Gastroesophageal sphincter (tissue), 3 donors: ENCODE results near the gene VAX1.

Source experiments
- CTCF ChIP-seq, 4 experiments: fragments of 200-600 bp in 2 of 4; fragments of 450-650 bp in 2 of 4; sonication (generic) in 1 of 4; IDR thresholded peaks; one replicate each; pipeline ENCODE4 v1.5.1; 2017 to 2019; ENCODE audit warnings: antibody characterized with exemption in 4 of 4, mild to moderate bottlenecking in 2 of 4, moderate library complexity in 2 of 4
- POLR2AphosphoS5 ChIP-seq: sonication (generic); formaldehyde crosslinking; IDR thresholded peaks from one replicate; pipeline ENCODE4 v1.6.1; 2017; ENCODE audit warnings: antibody characterized with exemption

- no peak for TF ChIP-seq CTCF (IDR thresholded peaks at IDR 0.05)
- no peak for TF ChIP-seq POLR2AphosphoS5
Measured at GRCh38 chr10:117158297-117158696, 20.2 kb upstream of the VAX1 start.
